Measurements from ENCODE around the gene SHC2. TPM values are rescaled to one million over a fixed set of nuclear protein-coding genes. Genes with fewer than 3 reads are reported as not detected.

SHC2 gene
- total and polyA plus RNA-seq, 2 of the 8 experiments (the other 6 are each of a cell fraction or from before 2014, with no cell fraction given) = 4.4 to 7.3 TPM

- TF ChIP-seq MAX (IDR thresholded peaks at IDR 0.05) (no peak), EZH2 (IDR thresholded peaks at IDR 0.05; ENCODE audit: low read depth, low read length, severe bottlenecking) (no peak), KDM5A (IDR thresholded peaks at IDR 0.05; ENCODE audit: low read length) (no peak), SP1 (IDR thresholded peaks at IDR 0.05; ENCODE audit: low read depth, low read length) (no peak)
Observed at GRCh38 chr19:447064-447426, 13.8 kb downstream of the SHC2 start (continued).

Measured in H1 (cell line).